ENCODE measurements around the gene FHOD3.

DNA sequence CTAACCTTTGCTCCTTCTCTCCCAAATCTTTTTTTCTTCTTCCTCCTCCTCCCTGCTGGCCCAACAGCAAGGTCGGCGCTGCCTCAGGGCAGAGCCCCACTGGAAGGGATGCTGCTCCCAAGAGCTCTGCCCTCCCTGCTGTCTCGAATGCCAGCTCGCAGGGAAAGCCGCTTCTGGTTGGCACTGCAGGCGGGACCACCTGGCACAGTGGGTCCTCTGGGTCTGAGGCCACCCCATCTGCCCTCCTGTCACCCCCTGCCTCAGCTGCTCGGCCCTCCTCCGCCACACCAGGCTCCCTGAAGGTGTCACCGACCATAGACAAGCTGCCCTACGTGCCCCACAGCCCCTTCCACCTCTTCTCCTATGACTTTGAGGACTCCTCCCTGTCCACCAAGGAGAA, 355.0 kb downstream of the FHOD3 start:
- TF ChIP-seq, protein P1, sequence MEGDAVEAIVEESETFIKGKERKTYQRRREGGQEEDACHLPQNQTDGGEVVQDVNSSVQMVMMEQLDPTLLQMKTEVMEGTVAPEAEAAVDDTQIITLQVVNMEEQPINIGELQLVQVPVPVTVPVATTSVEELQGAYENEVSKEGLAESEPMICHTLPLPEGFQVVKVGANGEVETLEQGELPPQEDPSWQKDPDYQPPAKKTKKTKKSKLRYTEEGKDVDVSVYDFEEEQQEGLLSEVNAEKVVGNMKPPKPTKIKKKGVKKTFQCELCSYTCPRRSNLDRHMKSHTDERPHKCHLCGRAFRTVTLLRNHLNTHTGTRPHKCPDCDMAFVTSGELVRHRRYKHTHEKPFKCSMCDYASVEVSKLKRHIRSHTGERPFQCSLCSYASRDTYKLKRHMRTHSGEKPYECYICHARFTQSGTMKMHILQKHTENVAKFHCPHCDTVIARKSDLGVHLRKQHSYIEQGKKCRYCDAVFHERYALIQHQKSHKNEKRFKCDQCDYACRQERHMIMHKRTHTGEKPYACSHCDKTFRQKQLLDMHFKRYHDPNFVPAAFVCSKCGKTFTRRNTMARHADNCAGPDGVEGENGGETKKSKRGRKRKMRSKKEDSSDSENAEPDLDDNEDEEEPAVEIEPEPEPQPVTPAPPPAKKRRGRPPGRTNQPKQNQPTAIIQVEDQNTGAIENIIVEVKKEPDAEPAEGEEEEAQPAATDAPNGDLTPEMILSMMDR (conservative IDR thresholded peaks at IDR 0.05), result no peak
- no peak for TF ChIP-seq EZH2 (IDR thresholded peaks at IDR 0.05; ENCODE audit: low read depth)

Measured in PC-9 (cell line).